ENCODE measurements around the gene PPRC1. TPM values are rescaled to one million over a fixed set of nuclear protein-coding genes. Genes with fewer than 3 reads are reported as not detected.
"Not testable (repeated sequence)": the region's sequence is repeated elsewhere in the genome, so short reads cannot be mapped to it uniquely, and the experiment has no call there.

PPRC1 gene
- total RNA-seq, 1 donor from 2014 or later, result 59.4 TPM

DNA sequence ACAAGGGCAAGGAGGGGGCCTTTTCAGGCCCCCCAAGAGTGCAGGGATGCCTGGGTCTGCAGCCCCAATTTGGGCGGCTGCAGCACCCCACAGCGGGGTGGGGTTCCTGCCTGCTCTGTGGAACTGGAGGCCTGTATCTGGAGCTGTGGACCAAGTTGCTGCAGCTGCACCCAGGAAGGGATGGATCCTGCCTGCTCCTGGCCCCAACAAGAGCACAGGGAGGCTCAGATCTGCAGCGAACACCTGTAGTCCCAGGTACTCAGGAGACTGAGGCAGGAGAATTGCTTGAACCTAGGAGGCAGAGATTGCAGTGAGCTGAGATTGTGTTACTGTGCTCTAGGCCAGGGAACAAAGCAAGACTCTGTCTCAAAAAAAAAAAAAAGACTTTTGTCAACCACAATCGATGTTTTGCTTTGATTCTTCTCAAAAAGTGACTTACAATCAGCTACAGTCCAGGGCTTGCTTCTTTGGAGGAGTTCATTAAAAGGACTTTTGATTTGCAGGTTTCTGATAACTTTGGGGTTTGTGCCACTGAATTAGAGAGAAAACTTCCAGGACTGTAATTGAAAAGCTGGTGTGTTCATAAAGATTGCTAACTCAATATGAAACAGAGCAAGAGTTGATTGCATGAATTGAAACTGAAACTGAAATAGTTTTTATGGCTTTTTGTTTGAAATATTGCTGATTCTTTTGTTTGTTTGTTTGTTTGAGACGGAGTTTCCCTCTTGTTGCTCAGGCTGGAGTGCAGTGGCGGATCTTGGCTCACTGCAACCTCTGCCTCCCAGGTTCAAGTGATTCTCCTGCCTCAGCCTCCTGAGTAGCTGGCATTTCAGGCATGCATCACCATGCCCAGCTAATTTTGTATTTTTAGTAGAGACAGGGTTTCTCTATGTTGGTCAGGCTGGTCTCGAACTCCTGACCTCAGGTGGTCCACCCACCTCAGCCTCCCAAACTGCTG lies 56.4 kb downstream of the PPRC1 start:
- not testable (repeated sequence) for DNase-seq (ENCODE audit: low spot score)

- no peak for DNase-seq (ENCODE audit: low spot score)
Observed at GRCh38 chr10:102191956-102192355, 59.1 kb downstream of the PPRC1 start.

GRCh38 chr10:102195296-102195870 lies 62.5 kb downstream of the PPRC1 start:
- no peak for DNase-seq (ENCODE audit: low spot score)

- DNase-seq (ENCODE audit: low spot score), result no peak
Observed at GRCh38 chr10:102196893-102197292, 64.1 kb downstream of the PPRC1 start.

DNA sequence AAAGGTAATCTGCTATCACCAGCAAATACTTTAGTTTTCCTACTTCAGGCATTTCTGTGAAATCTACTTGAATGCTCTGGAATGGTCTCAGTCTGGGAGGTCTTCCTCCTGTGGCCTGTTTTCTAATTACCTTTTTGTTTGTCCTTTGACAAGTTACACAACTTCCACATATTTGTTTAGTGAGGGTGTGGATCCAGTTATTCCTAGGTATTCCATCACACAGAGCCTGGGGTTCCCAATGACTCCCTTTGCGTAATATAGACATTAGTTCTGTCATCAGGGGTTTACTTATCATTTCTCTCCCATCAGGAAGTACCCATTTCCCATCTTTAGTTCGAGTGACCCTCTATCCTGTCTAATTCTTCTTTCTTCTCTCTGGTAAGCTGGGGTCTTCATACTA lies 65.2 kb downstream of the PPRC1 start:
- DNase-seq (ENCODE audit: low spot score), result no peak

Other genes with a start within 250 kb of the PPRC1 start
- 26.5 TPM for gene ARMH3, start 76.9 kb upstream of the PPRC1 start, total RNA-seq
- gene HPS6, start 67.7 kb upstream of the PPRC1 start, total RNA-seq, result 16.0 TPM
- 82.4 TPM for gene LDB1, start 12.7 kb upstream of the PPRC1 start, total RNA-seq
- gene NOLC1, start 19.3 kb downstream of the PPRC1 start, total RNA-seq, result 92.1 TPM
- 0.47 TPM for gene ELOVL3, start 93.3 kb downstream of the PPRC1 start, total RNA-seq
- gene PITX3, start 108.5 kb downstream of the PPRC1 start, total RNA-seq, result not detected
- 64.4 TPM for gene GBF1, start 112.5 kb downstream of the PPRC1 start, total RNA-seq